Measurements from ENCODE around the gene SFI1.
"Not testable (repeated sequence)": the region's sequence is repeated elsewhere in the genome, so short reads cannot be mapped to it uniquely, and the experiment has no call there.

SFI1 gene

DNA sequence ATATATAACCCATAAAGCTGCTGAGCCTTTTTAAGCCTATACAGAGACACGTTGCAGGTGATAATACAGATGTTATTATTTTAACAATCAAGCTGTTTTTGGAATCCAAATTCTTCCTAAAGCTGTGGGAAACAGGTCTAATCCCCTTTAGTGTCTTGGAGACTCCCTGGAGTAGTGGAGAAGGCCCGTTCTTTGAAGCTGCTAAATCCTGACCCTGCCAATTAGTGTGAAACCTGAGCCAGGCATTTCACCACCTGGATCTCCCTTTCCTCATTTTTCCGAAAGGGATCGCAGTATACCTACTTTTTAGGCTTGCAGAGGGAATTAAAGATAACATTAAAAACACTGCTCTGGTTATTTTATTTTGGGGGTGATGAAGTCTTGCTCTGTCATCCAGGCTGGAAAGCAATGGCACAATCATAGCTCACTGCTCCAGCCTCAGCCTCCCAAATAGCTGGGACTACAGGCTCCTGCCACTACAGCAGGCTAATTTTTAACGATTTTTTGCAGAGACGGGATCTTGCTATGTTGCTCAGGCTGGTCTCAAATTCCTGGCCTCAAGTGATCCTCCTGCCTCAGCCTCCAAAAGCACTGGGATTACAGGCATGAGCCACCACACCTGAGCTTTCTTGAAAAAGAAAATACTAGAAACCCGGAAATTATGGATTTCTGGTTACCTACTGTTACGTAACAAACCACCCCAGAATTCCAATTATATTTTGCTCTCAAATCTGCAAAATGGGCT is 4.9 kb upstream of the SFI1 start:
- no peak for DNase-seq

DNA sequence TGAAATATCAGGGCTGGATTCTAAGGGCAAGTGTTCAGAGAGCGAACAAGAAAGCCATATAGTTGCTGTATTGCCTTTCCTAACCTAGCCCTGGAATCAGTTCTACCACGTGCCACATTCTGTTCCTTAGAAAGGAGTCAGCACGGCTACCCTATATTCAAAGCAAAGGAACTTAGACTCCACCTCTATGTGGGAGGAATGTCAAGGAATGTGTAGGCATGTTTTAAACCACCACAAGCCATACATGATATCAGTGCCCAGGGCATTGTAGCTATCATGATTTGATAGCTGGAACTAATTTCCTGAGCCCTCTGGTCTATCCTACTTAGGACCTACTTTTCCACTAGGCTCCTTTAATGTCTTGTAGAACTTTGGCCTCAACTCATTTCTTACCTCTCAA is 4.2 kb upstream of the SFI1 start:
- no peak for DNase-seq

DNA sequence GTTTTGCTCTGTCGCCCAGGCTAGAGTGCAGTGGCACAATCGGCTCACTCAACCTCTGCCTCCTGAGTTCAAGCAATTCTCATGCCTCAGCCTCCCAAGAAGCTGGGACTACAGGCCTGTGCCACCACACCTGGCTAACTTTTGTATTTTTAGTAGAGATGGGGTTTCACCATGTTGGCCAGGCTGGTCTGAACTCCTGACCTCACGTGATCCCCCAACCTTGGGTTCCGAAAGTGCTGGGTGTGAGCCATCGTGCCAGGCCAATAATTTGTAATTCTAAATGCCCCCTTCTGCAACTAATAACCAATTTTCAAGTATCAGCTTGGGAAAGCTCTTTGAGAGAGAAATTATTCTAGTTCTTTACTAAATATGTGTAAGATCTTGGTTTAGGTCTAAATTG is 3.0 kb upstream of the SFI1 start:
- DNase-seq: not testable (repeated sequence)

DNA sequence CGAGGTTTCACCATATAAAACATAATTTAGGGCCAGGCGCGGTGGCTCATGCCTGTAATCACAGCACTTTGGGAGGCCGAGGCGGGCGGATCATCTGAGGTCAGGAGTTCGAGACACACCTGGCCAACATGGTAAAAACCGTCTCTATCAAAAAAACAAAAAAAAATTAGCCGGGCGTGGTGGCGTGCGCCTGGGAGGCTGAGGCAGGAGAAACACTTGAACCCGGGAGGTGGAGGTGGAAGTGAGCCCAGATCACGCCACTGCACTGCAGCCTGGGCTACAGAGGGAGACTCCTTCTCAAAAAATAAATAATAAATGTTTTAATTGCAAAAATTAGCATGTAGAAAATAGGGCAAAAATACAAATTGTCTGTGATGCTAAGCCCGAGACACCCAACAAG is 993 bp upstream of the SFI1 start:
- no peak for DNase-seq

DNA sequence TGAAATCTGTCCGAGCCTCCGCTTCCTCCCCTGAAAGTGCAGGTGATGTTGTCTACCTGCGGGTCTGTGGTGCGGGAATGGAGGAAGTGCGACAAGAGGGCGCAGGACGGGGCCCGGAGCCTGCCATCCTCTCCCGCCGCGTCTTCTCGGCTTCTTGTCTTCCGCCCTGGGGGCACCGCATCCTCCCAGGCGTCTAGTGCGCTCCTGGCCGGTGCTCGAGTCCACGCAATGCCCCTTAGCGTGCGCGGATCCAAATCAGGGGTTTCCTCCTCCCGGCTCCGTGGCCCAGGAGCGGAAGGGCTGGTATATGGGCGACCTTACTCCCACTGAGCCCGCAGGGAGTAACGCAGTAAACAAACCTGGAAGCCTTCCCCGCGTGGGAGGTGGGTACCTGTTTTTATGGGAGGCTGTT is 405 bp downstream of the SFI1 start:
- no peak for DNase-seq

DNA sequence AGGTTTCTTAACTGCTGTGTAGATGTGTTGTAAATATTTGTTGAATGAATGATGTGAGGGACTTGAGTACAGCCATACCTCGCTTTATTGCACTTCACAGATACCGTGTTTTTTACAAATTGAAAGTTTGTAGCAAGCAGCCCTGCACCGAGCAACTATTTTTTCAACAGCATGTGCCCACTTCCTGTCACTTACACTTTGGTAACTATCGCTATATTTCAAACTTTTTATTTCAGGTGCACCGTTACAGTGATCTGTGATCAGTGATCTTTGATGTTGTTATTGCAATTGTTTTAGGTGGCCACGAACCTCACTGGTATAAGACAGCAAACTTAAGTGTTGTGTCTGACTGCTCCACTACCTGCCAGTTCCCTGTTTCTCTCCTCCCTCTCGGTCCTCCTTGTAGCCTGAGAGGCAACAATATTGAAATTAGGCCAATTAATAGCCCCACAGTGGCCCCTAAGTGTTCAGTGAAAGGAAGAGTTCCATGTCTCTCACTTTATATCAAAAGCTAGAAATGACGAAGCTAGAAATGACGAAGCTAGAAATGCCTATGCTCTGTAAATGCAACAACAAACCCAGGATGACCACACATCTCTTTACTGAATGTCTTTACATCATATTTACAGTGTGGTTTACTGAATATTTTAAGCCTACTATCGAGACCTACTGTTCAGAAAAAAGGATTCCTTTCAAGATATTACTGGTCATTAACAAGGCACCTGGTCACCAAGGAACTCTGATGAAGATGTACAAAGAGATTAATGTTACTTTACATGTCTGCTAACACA is 1.0 kb downstream of the SFI1 start:
- no peak for DNase-seq

DNA sequence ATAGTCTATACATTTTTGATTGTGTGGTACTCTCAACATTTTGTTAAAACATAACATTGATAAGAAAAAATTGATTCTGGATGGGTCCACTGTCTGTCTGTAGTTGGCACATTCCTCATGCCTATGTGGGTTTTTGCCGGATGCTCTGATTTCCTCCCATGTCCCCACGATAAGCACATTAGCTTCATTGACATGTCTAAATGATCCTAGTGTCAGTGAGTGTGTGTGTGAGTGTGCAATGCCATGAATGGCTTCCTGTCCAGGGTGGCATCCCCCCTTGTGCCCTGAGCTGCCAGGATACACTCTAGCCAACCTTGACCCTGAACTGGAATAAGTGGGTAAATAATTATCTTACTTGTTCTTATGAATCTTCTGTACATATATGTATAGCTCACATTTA is 5.4 kb downstream of the SFI1 start:
- DNase-seq: no peak

DNA sequence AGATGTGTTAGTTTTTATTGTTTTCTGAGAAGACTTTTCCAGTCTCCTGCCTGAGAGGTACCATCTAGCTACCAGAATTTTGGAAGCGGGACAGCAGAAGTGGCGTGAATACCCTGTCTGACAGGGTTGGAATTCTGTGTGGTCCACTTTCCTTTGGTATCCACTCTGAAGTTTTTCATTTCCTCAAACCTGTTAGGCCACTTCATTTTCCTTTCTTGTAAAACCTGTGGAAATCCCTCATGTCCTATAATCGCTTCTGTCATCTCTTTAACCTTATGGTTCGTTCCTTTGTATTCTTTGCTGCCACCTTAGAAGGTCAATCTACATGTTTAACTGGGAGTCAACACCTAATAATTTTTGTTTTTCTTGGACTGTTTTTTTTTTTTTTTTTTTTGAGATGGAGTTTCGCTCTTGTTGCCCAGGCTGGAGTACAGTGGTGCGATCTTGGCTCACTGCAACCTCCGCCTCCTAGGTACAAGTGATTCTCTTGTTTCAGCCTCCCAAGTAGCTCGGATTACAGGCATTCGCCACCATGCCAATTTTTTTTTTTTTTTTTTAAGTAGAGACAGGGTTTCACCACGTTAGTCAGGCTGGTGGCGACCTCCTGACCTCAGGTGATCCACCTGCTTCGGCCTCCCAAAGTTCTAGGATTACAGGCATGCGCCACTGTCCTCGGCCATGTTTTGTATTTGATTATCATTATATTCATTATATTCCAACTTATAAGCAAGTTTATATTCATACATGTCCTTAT is 7.1 kb downstream of the SFI1 start:
- DNase-seq: no peak

DNA sequence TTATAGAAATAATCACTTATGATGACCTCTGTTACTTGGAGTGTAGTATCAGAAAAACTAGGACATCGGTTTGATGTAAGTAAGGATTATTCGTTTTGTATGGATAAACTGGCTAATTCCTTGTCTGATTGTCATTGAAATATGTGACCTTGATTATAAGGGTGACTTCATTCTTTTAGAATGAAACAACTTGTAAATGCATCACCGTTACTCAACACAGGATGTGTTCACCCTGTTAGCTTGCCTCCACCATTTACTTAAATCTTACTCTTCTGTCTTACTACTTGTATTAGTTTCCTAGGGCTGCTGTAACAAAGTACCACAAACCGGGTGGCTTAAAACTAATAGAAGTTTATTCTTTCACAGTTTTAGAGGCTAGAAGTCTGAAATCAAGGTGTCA is 7.9 kb downstream of the SFI1 start:
- DNase-seq: no peak

DNA sequence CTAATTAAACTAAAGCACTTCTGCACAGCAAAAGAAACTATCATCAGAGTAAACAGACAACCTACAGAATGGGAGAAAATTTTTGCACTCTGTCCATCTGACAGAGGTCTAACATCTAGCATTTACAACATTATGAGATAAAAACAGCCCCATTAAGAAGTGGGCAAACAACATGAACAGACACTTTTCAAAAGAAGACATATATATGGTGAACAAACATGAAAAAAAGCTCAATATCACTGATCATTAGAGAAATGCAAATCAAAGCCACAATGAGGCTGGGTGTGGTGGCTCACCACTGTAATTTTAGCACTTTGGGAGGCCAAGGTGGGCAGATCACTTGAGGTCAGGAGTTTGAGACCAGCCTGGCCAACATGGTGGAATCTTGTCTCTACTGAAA is 11.2 kb downstream of the SFI1 start:
- DNase-seq: not testable (repeated sequence)

DNA sequence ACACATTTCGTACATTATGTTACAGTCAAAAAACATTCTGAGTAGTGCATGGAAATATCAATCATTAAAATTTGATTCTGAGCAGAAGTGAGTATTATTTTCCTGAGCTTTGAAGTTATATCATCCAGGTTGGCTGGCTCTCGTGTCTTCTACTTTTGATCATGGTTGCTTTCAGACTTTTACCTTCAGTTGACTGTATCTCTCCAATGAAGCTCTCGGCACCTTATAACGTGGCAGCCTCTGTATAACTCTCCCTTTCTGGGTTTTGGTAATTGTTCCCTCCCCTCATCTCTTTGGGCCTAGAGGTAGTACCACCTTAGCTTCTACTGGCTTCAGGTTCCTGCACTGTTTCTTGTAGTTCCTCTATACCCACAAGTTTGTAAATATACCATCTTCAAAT is 12.2 kb downstream of the SFI1 start:
- no peak for DNase-seq

DNA sequence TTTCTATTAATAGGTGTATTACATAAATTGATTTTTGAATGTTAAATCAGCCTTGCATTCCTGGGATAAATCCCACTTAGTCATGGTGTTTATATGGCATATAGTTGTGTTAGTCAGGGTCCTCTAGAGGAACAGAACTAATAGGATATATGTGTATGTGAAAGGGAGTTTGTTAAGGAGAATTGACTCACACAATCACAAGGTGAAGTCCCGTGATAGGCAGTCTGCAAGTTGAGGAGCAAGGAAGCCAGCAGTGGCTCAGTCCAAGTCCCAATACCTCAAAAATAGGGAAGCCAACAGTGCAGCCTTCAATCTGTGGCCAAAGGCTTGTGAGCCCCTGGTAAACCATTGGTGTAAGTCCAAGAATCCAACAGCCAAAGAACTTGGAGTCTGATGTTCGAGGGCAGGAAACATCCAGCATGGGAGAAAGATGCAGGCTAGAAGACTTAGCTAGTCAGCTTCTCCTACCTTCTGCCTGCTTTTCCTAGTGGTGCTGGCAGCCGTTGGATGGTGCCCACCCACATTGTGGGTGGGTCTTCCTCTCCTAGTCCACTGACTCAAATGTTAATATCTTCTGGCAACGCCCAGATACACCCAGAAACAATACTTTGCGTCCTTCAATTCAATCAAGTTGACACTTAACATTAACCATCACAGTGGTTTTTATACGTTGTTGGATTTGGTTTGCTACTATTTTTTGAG is 12.9 kb downstream of the SFI1 start:
- DNase-seq: no peak

DNA sequence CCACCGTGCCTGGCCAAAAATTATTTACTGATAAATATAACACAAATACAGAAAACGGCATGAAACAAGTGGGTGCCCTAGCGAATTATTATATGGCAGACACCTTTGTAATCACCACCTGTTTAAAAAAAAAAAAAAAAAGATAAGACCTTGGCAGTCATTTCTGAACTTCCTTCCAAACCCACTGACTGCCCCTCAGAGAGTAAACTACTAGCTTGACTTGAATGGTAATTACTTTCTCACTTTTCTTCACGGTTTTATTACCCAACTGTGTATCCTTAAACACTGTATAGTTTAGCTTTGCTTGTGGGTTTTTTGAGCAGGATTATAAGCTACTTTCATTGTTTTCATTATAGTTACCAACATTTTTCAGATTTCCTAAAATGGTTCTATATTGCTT is 23.7 kb downstream of the SFI1 start:
- no peak for DNase-seq

DNA sequence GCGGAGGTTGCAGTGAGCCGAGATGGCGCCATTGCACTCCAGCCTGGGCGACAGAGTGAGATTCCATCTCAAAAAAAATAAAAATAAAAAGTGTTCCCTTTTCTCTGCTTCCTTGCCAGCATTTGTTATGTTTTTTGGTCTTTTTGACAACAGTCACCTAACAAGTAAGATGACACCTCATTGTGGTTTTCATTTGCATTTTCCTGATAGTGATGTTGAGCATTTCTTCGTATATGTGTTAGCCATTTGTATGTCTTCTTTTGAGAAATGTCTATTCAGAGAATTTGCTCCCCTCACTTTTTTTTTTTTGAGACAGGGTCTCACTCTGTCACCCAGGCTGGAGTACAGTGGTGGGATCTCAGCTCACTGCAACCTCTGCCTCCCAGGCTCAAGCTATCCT is 27.8 kb downstream of the SFI1 start:
- DNase-seq: not testable (repeated sequence)

DNA sequence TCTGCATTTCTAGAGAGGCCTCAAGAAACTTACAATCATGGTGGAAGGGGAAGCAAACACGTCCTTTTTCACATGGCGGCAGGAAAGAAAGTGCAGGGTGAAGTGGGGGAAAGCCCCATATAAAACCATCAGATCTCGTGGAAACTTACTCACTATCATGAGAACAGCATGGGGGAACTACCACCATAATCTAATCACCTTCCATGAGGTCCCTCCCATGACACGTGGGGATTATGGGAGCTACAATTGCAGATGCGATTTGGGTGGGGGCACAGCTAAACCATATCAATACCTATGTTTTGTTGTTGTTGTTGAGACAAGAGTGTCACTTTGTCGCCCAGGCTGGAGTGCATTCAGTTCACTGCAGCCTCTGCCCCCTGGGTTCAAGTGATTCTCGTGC is 29.9 kb downstream of the SFI1 start:
- no peak for DNase-seq

DNA sequence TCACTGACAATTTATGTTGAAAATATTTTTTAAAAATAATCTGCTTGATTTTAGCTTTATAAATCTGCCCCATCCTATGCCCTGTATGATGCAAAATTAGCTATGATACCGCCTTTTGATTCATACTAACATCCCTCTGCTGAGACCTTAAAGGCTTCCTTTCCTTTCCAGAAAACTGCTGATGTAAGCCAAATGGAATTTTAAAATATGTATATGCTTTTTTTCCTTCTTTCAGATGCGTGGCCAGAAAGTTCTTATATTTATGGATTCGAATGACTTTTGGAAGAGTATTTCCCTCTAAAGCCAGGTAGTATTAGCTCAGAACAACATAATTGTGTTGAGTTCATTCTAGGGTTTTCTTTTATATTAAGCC is 34.5 kb downstream of the SFI1 start:
- no peak for DNase-seq

DNA sequence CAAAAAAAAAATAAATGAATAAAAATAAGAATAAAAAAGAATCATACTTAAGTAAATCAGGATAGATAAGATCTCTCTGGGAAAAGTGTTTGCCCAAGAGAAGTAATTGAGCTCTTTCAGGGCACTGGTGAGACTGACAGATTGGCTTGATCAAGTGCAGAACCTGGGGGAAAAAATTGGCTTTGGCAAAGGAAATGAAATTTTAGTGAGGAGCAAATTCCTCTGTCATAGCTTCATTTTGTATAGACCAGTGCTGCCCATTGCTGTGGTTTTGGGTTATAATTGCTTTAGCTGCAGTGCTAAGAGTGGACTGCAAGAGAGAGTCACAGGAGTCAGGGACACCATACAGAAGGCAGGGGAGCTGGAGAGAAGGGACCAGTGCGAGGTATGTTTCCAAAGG is 35.7 kb downstream of the SFI1 start:
- no peak for DNase-seq

DNA sequence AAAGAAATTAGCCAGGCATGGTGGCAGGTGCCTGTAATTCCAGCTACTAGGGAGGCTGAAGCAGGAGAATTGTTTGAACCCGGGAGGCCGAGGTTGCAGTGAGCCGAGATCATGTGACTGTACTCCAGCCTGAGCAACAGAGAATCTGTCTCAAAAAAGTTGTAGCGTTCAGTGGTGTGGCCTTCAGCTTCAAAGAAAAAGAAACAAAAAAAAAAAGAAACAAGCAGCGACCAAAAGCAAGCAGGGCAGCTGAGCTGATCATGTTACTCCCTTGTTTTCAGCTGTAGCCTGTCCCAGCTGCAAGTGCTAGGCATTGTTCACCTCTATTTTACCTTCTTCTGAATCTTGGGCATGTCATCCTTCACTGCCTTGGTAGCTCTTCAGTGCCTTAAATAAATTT is 37.0 kb downstream of the SFI1 start:
- no peak for DNase-seq

DNA sequence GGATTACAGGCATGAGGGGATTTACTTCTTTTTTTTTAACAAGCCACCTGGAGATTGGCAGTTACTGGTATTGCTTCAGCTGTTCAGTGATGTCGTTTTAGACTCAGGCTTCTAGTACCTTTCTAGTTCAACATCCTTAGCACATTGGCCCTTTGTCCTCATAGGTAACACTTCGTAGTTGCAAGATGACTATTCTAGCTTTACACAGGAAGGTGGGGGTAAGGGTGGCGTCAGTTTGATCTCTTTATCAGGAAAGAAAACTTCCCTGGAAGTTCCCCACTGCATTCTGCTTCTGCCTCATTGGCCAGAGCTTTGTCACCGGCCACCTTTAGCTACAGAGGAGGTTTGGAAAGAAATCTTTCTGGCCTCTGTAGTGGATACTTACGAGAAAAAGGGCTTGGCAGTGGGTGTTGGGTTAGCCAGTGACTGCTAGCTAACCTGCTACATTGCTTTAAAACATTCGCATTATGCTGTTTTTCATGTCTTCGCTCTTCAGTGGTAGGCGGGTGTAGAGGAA is 40.7 kb downstream of the SFI1 start:
- no peak for DNase-seq

DNA sequence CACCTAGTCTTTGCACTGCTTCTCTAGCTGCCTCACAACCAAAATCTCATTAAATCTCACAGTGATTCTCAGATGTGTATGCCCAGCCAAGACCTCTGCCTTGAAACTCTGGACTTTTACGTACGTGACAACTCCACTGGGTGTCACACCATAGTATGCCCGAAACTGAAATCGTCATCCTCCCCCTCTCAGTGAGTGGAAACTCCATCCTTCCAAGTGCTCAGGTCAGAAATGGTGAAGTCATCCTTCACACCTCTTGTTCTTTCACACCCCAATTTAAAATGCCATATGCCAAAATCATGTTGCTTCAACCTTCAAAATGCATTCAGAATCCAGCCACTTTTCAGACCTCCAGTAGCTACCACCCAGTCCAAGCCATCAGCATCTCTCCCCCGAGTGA is 42.5 kb downstream of the SFI1 start:
- no peak for DNase-seq

DNA sequence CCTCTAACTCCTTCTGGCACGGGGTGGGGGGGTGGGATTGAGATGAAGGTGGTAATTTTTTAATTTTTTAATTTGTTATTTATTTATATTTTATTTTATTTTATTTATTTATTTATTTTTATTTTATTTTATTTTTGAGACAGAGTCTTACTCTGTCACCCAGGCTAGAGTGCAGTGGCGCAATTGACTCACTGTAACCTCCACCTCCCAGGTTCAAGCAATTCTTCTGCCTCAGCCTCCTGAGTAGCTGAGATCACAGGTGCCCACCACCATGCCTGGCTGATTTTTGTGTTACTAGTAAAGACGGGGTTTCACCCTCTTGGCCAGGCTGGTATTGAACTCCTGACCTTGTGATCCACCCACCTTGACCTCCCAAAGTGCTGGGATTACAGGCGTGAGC is 43.8 kb downstream of the SFI1 start:
- DNase-seq: not testable (repeated sequence)

DNA sequence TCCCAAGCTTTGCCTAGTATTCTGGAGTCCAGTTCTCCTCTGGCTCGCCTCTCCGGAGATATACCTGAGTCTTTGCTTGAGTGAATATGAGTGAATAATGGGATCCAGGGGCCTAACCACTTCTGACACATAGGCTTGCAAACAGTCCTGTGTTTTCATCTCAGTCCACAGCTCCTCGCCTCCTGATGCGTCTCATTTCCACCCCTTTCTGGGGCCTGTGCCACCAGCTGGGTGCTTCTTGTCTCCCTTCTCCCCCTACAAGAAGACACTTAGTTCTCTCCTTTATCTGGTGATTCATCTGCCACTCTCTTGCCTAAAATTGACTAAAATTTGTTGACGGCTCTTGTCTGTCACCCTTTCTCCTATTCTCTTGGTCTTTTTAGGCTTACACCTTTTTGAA is 44.6 kb downstream of the SFI1 start:
- DNase-seq: no peak

Measured in NCI-H1105 treated with DMSO at 0.1 percent for 48 hours (cell line).